GM18867 (cell line): ENCODE results near the gene CCDC178.

ENCODE experiments used
- ATAC-seq: cut with Tn5 transposase; IDR thresholded peaks from one replicate; pipeline ENCODE4 v1.9.1; 2021; ENCODE audit warnings: mild to moderate bottlenecking, moderate library complexity; ENCODE audit not compliant: unreplicated experiment

CCDC178 gene

GRCh38 chr18:32922951-32923430, 517.5 kb downstream of the CCDC178 start:
- ATAC-seq: peak; percentile 45

- no peak for ATAC-seq
Measured at GRCh38 chr18:32920796-32921787, 519.4 kb downstream of the CCDC178 start.

- ATAC-seq: peak; percentile 93
Measured at GRCh38 chr18:32919799-32920198, 520.7 kb downstream of the CCDC178 start.

- no peak for ATAC-seq
Measured at GRCh38 chr18:32918692-32919250, 521.8 kb downstream of the CCDC178 start.

GRCh38 chr18:32915516-32915915, 525.0 kb downstream of the CCDC178 start:
- ATAC-seq: no peak

- ATAC-seq: no peak
Measured at GRCh38 chr18:32911660-32912284, 528.7 kb downstream of the CCDC178 start.

- ATAC-seq: no peak
Measured at GRCh38 chr18:32910694-32911296, 529.7 kb downstream of the CCDC178 start.

- ATAC-seq: no peak
Measured at GRCh38 chr18:32909798-32910561, 530.5 kb downstream of the CCDC178 start.

GRCh38 chr18:32908424-32908805, 532.1 kb downstream of the CCDC178 start:
- ATAC-seq: no peak

GRCh38 chr18:32907648-32908423, 532.7 kb downstream of the CCDC178 start:
- no peak for ATAC-seq

- ATAC-seq: no peak
Measured at GRCh38 chr18:32907311-32907585, 533.3 kb downstream of the CCDC178 start.

GRCh38 chr18:32906506-32907310, 533.8 kb downstream of the CCDC178 start:
- no peak for ATAC-seq

- ATAC-seq: no peak
Measured at GRCh38 chr18:32905651-32906050, 534.9 kb downstream of the CCDC178 start.

- no peak for ATAC-seq
Measured at GRCh38 chr18:32902568-32903330, 537.8 kb downstream of the CCDC178 start.

- ATAC-seq: no peak
Measured at GRCh38 chr18:32899819-32900218, 540.7 kb downstream of the CCDC178 start.

- ATAC-seq: no peak
Measured at GRCh38 chr18:32896776-32897547, 543.6 kb downstream of the CCDC178 start.

GRCh38 chr18:32893915-32894314, 546.6 kb downstream of the CCDC178 start:
- ATAC-seq: no peak

- ATAC-seq: peak; percentile 56
Measured at GRCh38 chr18:32891797-32892196, 548.7 kb downstream of the CCDC178 start.
